ENCODE results near the gene DENND1A.

DNA sequence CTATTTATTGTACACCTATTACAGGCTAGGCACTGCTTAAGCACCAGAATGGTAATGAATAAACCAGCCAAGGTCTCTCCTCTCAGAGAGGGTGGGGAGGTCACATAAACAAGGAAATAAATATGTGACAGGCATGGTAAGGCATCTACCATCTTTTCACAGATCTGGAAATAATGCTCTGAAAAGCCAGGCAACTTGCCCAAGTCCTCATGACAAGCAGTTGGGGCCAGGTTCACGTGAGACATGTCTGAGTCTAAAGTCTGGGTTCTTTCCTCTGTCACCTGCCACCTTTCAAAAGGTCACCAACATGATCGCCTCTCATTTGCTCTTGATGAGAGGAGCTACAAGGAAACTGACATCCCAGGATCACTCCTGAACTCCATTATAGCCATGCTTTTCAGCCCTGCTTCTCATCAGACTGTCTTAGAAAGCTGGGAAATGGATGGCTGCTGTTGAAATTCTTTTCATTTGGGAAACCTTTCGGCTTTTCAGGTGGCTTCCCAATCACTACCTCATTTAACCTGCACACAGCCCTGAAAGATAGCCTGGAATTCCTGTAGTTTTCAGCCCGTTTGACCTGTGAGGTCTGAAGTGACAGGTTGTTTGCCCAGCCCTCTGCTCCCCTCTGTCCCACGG lies 450.8 kb downstream of the DENND1A start:
- TF ChIP-seq TAF1 (CRISPR knock-in tag; IDR thresholded peaks at IDR 0.05) (no peak), PAF1 (CRISPR knock-in tag; IDR thresholded peaks at IDR 0.05) (no peak), FOXK1 (CRISPR knock-in tag; IDR thresholded peaks at IDR 0.05; ENCODE audit: borderline replicate concordance, low read depth) (no peak)
